Measurements from ENCODE around the gene KLKB1.
"Not testable (repeated sequence)": the region's sequence is repeated elsewhere in the genome, so short reads cannot be mapped to it uniquely, and the experiment has no call there.

Gene KLKB1

DNA sequence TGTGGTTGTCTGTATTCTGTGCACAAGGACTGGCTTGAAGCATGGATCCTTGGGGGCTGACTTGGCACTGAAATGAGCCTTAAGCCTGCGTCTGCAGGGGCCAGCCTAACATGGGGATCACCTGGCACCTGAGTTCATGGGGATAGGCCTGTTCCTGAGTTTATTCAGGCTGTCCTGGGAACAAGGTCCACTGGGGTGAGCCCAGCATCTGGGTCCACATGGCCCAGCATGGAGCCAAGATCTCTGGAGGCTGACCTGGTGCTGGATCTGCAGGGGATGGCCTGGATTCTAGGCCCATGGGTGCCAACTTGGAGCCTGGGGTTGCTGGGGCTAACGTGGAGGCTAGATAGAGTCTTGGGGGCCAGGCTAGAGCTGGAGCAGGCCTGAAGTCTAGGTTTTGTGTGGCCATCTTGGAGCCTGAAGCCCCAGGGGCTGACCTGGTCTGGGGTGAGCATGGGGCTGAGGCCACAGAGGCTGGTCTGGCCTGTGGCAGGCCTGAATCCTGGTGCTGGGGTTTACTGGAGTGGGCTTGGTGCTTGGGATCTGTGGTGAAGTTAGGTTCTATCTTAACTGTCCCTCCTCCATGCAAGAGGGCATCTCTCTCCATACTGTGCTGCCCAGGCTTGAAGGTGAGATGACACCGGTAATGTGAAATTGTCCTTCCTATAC lies 652 bp upstream of the KLKB1 start:
- no peak for DNase-seq (ENCODE audit: low read depth, low spot score)

DNA sequence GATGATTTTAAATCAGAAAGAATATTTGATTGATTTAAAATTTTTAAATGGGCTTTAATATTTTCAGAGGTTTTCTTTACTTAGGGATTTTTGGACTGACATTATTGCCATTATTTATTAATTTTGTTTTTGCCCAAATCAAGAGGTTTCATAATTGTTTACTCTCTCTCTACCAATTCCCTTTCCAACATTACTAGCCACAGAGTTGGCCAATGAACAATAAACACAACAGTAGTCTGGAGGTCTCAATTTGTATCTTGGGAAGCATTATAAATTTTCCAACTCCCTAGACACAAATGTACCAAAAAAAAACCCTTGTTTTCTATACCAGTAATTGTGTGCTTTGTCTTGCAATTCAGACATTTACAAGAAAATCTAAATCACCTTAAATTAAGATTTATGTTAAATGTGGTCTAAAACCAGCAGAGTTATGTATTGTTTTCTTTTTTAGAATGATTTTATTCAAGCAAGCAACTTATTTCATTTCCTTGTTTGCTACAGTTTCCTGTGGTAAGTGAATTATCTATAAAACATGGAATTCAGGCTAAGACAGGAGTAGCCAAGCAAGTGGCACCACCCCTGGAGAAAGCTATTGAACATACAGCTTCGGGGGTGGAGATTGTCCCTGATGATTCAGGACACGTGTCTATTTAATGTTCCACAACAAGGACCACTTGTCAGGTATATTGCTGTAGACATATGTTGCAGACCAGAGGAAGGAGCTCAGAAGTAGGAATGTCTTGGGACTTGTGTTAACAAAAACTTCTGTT lies 622 bp downstream of the KLKB1 start:
- no peak for DNase-seq (ENCODE audit: low read depth, low spot score)

DNA sequence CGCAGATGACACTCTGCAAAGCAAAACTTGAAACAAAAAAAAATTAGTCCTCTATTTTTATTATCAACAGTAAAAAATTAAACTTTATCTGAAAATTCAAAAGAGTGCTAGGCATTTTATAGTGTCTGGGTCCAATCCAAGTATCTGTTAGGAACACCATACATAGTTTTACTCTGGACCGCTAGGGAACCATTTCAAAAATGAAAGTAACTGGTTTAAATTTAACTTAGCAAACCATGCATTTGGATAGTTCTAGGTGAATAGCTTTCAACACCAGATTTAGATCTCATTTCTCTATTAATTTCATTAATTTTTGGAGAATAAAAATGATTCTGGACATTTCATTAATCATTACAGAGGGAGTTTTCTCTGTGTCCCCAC lies 1.2 kb downstream of the KLKB1 start:
- DNase-seq (ENCODE audit: low read depth, low spot score), result no peak

GRCh38 chr4:186234367-186234766 lies 7.1 kb downstream of the KLKB1 start:
- no peak for DNase-seq (ENCODE audit: low read depth, low spot score)

DNA sequence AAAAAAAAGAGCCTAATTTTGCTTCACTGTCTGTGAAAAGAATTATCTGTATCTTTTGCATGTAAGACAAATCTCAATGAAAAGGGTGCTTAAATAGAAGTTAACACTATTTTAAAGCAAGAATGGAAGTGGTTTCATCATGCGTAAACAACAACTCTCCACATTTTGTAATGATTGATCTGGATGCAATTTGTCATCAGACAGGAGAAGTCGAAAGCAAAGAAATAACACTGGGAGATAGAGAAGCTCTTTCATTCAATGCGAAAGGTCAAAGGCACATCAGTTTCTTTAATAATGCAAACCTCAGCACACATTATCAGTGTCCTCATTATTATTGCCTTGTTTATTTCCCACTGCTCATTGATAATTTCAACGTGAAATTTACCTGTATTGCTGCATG lies 8.8 kb downstream of the KLKB1 start:
- no peak for DNase-seq (ENCODE audit: low read depth, low spot score)

- DNase-seq (ENCODE audit: low read depth, low spot score), result no peak
These were observed 13.1 kb downstream of the KLKB1 start for GRCh38 chr4:186240452-186240847.

GRCh38 chr4:186240848-186241491 lies 13.7 kb downstream of the KLKB1 start:
- no peak for DNase-seq (ENCODE audit: low read depth, low spot score)

- DNase-seq (ENCODE audit: low read depth, low spot score), result no peak
These were observed 14.3 kb downstream of the KLKB1 start for GRCh38 chr4:186241616-186242015.

- DNase-seq (ENCODE audit: low read depth, low spot score), result not testable (repeated sequence)
These were observed 14.7 kb downstream of the KLKB1 start for GRCh38 chr4:186242031-186242430.

GRCh38 chr4:186243331-186243730 lies 16.0 kb downstream of the KLKB1 start:
- DNase-seq (ENCODE audit: low read depth, low spot score), result no peak

DNA sequence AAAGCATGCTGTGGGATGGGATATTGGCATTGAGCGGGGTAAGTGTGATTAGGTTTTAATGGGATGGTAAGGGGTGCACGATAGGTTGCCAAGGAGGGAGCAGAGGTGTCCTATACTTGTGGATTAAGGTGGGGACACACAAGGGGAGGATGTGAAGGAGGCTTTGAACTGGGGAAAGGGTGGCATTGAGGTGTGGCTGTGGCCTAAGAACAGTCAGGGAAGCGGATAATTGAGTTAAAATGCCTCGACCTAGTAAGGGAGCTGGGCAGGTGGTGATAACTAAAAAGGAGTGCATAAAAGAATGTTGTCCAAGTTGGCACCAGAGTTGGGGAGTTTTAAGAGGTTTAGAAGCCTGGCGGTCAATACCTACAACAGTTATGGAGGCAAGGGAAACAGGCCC lies 17.5 kb downstream of the KLKB1 start:
- no peak for DNase-seq (ENCODE audit: low read depth, low spot score)

GRCh38 chr4:186247062-186247752 lies 19.9 kb downstream of the KLKB1 start:
- DNase-seq (ENCODE audit: low read depth, low spot score), result not testable (repeated sequence)

GRCh38 chr4:186248643-186249042 lies 21.3 kb downstream of the KLKB1 start:
- DNase-seq (ENCODE audit: low read depth, low spot score), result no peak

GRCh38 chr4:186249785-186250754 lies 22.8 kb downstream of the KLKB1 start:
- DNase-seq (ENCODE audit: low read depth, low spot score), result no peak

GRCh38 chr4:186250760-186251159 lies 23.5 kb downstream of the KLKB1 start:
- no peak for DNase-seq (ENCODE audit: low read depth, low spot score)

GRCh38 chr4:186255122-186255521 lies 27.8 kb downstream of the KLKB1 start:
- DNase-seq (ENCODE audit: low read depth, low spot score), result no peak

GRCh38 chr4:186258216-186258811 lies 31.0 kb downstream of the KLKB1 start:
- no peak for DNase-seq (ENCODE audit: low read depth, low spot score)

- no peak for DNase-seq (ENCODE audit: low read depth, low spot score)
These were observed 32.8 kb downstream of the KLKB1 start for GRCh38 chr4:186260117-186260503.

GRCh38 chr4:186260504-186261448 lies 33.5 kb downstream of the KLKB1 start:
- no peak for DNase-seq (ENCODE audit: low read depth, low spot score)

DNA sequence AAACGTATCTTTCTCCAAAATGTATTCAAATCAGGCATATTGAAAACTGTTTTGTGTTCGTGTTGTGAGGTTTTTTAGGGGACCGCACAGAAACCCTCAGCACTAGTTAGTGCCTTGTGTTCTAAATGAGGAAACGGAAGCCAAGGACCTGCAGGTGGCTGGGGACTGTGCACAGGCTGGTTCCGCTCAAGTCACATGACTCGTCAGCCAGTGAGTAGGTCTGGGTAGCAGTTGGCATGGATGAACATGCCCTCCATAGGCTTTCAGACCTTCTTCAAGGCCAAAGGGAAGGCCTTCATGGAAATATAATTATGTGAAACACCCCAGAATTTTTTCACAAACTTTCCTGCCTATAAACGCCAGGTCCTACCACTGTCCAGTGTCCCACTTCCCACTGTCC lies 37.4 kb downstream of the KLKB1 start:
- DNase-seq (ENCODE audit: low read depth, low spot score), result no peak

All from activated CD4-positive, CD25-positive, alpha-beta regulatory T cell treated with anti-CD3 and anti-CD28 coated beads, Interleukin-2, amount 50 U/mL, for 16 hours (primary cell).